Keratinocyte (primary cell): ENCODE results near the gene DPP8.

Experiments
- EZH2 ChIP-seq: IDR thresholded peaks from one replicate; pipeline ENCODE4 v1.6.1; 2012; ENCODE audit warnings: inconsistent platforms, mild to moderate bottlenecking, low read length, moderate library complexity
- TF ChIP-seq, protein P1 (sequence below), 3 experiments: IDR thresholded peaks in 1 of 3; conservative IDR thresholded peaks in 1 of 3; optimal IDR thresholded peaks in 1 of 3; 2 replicates in 2 of 3; 3 replicates in 1 of 3; pipeline versions ENCODE3 to v1.5.1; 2011; ENCODE audit warnings: low read length in 3 of 3, mild to moderate bottlenecking in 3 of 3, moderate library complexity in 2 of 3, control low read depth in 1 of 3, inconsistent platforms in 1 of 3; ENCODE audit not compliant: insufficient read depth in 2 of 3; ENCODE audit errors: extremely low read depth in 1 of 3

DNA sequence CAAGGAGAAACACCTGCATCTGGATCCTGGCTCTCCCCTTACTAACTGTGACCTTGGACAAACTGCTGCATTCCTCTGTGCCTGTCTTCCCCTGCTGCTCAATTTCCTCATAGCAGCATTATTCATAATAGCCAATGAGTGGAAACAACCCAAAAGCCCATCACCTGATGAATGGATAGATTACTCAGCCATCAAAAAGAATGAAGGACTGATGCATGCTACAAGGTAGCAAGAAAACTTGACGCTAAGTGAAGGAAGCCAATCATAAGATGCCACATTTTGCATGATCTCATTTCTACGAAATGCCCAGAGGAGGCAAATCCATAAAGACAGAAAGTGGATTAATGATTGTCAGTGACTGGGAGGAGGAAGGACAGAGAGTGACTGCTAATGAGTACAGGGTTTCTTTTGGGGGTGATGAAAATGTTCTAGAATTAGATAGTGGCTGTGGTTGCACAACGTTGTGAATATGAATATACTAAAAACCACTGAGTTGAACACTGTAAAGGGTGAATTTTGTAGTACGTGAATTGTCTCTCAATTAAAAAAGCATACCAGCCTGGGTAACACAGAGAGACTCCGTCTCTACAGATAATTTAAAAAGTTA lies 105.9 kb downstream of the DPP8 start:
- TF ChIP-seq, protein P1, sequence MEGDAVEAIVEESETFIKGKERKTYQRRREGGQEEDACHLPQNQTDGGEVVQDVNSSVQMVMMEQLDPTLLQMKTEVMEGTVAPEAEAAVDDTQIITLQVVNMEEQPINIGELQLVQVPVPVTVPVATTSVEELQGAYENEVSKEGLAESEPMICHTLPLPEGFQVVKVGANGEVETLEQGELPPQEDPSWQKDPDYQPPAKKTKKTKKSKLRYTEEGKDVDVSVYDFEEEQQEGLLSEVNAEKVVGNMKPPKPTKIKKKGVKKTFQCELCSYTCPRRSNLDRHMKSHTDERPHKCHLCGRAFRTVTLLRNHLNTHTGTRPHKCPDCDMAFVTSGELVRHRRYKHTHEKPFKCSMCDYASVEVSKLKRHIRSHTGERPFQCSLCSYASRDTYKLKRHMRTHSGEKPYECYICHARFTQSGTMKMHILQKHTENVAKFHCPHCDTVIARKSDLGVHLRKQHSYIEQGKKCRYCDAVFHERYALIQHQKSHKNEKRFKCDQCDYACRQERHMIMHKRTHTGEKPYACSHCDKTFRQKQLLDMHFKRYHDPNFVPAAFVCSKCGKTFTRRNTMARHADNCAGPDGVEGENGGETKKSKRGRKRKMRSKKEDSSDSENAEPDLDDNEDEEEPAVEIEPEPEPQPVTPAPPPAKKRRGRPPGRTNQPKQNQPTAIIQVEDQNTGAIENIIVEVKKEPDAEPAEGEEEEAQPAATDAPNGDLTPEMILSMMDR (optimal IDR thresholded peaks at IDR 0.05 in 1 of 3, IDR thresholded peaks at IDR 0.05 in 1 of 3, conservative IDR thresholded peaks at IDR 0.05 in 1 of 3; ENCODE audit: extremely low read depth in 1 of 3, insufficient read depth in 2 of 3, low read length in 3 of 3) = no peak
- no peak for TF ChIP-seq EZH2
